HFF-Myc (cell line): ENCODE data around the gene NBR1.
"Not testable (repeated sequence)": the region's sequence is repeated elsewhere in the genome, so short reads cannot be mapped to it uniquely, and the experiment has no call there.

Experiments used
- DNase-seq: peaks from one replicate; pipeline ENCODE4 v3.0.0-alpha.2; 2011; ENCODE audit warnings: low read depth; ENCODE audit errors: extremely low read depth
- H3K4me3 ChIP-seq: replicated peaks from 2 replicates; pipeline ENCODE4 v1.5.1; 2011; ENCODE audit warnings: low read depth, mild to moderate bottlenecking, control low read depth, low read length
- CTCF ChIP-seq: IDR thresholded peaks from 2 replicates; pipeline ENCODE4 v1.5.1; 2012; ENCODE audit warnings: mild to moderate bottlenecking, low read depth, low read length, control low read depth; ENCODE audit errors: missing control alignments

NBR1 gene

GRCh38 chr17:43217614-43218087 lies 46.6 kb downstream of the NBR1 start:
- no peak for TF ChIP-seq CTCF
- no peak for DNase-seq
- no peak overlapping the region for H3K4me3 ChIP-seq

- H3K4me3 ChIP-seq: no peak overlapping the region
- no peak for DNase-seq
- TF ChIP-seq CTCF: no peak
Measured at GRCh38 chr17:43219001-43219400, 48.0 kb downstream of the NBR1 start.

- no peak overlapping the region for H3K4me3 ChIP-seq
- no peak for TF ChIP-seq CTCF
- DNase-seq: no peak
Measured at GRCh38 chr17:43219746-43220380, 48.8 kb downstream of the NBR1 start.

GRCh38 chr17:43220511-43221125 lies 49.6 kb downstream of the NBR1 start:
- TF ChIP-seq CTCF: no peak
- no peak for DNase-seq
- no peak overlapping the region for H3K4me3 ChIP-seq

- DNase-seq: no peak
- no peak for TF ChIP-seq CTCF
- no peak overlapping the region for H3K4me3 ChIP-seq
Measured at GRCh38 chr17:43224146-43224705, 53.2 kb downstream of the NBR1 start.

- no peak for DNase-seq
- no peak for TF ChIP-seq CTCF
- H3K4me3 ChIP-seq: no peak overlapping the region
Measured at GRCh38 chr17:43226393-43226792, 55.4 kb downstream of the NBR1 start.

- DNase-seq, H3K4me3 ChIP-seq: not testable (repeated sequence)
Measured at GRCh38 chr17:43228020-43228782, 57.2 kb downstream of the NBR1 start, which contains the start of gene CCDC200. Gene CCDC200, minus strand, starts transcription at chr17:43228623. Its CDS starts 69 bp downstream, at chr17:43228554.

GRCh38 chr17:43231205-43232020 lies 60.4 kb downstream of the NBR1 start:
- DNase-seq, H3K4me3 ChIP-seq: not testable (repeated sequence)

- H3K4me3 ChIP-seq, DNase-seq: not testable (repeated sequence)
Measured at GRCh38 chr17:43232021-43232699, 61.1 kb downstream of the NBR1 start.
